ENCODE data around the gene TPPP3.

GRCh38 chr16:67431775-67432505, 38.6 kb upstream of the TPPP3 start:
- TF ChIP-seq, protein P1, sequence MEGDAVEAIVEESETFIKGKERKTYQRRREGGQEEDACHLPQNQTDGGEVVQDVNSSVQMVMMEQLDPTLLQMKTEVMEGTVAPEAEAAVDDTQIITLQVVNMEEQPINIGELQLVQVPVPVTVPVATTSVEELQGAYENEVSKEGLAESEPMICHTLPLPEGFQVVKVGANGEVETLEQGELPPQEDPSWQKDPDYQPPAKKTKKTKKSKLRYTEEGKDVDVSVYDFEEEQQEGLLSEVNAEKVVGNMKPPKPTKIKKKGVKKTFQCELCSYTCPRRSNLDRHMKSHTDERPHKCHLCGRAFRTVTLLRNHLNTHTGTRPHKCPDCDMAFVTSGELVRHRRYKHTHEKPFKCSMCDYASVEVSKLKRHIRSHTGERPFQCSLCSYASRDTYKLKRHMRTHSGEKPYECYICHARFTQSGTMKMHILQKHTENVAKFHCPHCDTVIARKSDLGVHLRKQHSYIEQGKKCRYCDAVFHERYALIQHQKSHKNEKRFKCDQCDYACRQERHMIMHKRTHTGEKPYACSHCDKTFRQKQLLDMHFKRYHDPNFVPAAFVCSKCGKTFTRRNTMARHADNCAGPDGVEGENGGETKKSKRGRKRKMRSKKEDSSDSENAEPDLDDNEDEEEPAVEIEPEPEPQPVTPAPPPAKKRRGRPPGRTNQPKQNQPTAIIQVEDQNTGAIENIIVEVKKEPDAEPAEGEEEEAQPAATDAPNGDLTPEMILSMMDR (IDR thresholded peaks at IDR 0.05): no peak
- TF ChIP-seq POLR2A (IDR thresholded peaks at IDR 0.05) (no peak), EP300 (IDR thresholded peaks at IDR 0.05) (no peak)

All from ovary (tissue), 3 donors.